ENCODE data around the gene PLA2G4E. TPM values are rescaled to one million over a fixed set of nuclear protein-coding genes. Genes with fewer than 3 reads are reported as not detected.

The PLA2G4E gene
- total and polyA plus RNA-seq, 2 experiments from 2014 or later = not detected

DNA sequence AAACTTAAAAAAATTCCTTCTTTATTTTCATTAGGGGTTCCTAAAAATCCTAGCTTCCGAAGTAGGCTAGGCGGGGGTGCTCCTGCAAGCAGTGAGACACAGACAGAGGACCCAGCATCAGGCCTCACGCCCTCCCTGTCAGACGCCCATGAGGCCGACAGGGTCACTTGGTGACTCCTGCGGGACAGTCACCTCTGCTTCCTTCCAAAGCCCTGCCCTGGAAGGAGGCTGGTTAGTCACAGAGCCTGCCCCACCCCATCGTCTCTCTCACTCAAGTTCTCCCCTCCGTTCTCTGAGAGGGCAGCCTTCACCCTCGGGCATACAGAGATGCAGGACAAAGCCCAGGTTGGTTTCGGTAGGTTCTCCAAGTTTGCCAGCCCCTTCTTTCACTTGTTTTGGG, 87.1 kb downstream of the PLA2G4E start (continued):
- no peak for TF ChIP-seq CREB1 (CRISPR knock-in tag; IDR thresholded peaks at IDR 0.05; ENCODE audit: low read depth)
- TF ChIP-seq, protein P1, sequence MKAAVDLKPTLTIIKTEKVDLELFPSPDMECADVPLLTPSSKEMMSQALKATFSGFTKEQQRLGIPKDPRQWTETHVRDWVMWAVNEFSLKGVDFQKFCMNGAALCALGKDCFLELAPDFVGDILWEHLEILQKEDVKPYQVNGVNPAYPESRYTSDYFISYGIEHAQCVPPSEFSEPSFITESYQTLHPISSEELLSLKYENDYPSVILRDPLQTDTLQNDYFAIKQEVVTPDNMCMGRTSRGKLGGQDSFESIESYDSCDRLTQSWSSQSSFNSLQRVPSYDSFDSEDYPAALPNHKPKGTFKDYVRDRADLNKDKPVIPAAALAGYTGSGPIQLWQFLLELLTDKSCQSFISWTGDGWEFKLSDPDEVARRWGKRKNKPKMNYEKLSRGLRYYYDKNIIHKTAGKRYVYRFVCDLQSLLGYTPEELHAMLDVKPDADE (IDR thresholded peaks at IDR 0.05) = no peak
- TF ChIP-seq STAT1 (IDR thresholded peaks at IDR 0.05; ENCODE audit: unreplicated experiment) = no peak
- no peak for TF ChIP-seq POLR2AphosphoS5 (IDR thresholded peaks at IDR 0.05; ENCODE audit: low read depth)

DNA sequence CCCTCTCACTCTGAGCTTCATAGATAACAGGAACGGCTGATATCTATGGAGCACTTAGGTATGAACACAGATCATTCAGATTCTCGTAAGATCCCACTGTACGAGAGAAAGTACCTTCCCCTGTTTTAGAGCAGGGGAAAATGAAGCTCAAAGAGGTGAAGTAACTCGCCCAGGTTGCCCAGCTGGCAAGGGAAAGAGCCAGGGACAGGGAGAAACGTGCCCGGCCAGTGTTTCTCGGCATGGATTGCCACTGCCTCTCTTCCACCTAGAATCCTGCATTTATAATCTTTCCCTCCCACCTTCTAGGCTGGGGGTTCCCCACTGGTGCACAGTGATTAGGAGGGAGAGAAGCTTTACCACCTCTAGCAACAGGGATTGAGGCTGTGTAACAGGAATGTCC, 87.5 kb downstream of the PLA2G4E start:
- peaks cover 43% of the 10 kb centered on the region for H3K4me1 Mint-ChIP-seq
- peak overlapping the region; percentile 74 for H3K27ac Mint-ChIP-seq

DNA sequence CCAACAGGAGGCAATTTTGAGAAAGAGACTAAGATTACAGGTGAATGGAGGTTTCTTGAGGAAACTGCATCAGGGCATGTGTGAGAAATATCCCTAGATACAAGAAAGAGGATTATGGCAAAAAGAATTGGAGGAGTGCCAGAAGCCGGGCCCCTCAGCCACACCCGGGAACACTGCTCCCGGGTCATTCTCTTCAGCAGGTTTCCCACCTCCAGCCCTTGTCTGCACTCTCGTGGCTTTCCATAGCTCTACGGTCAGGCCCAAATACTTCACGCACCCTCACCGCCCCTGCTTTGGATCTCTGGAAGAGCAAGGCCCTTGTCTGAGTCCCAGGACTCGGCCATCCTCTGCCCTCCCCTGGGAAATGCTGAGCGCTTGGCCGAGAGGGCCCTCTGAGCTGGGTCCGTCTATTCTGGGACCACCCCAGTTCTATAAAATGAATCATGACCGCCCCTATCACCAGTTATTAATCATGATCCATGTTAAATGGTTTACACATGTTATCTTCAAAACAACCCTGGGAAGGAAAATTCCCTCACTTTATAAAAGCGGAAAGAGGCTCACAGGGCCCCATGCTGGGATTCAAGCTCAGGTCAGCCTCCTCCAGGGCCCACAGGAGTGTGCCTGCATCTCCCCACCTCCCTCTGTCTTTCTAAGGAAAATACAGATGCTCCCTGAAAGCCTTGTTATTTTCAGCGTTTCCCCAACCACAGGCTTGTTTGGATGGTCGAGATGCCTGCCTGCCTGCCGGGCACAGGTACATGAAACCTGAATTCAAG, 88.1 kb downstream of the PLA2G4E start:
- Histone ChIP-seq H3F3A (replicated peaks; ENCODE audit: low read depth) (0 out of 2 replicates have a peak, but pooled peaks cover 4% of the 10 kb centered on the region), H3K4me3 (no peak overlapping the region), H3K27ac (ENCODE audit: low read depth) (0 out of 2 replicates have a peak overlapping the region, but pooled peaks have one; percentile 52), H3K27me3 (ENCODE audit: insufficient read depth) (no peaks in the 10 kb centered on the region), H3K4me2 (no peak overlapping the region), H3K9me2 (ENCODE audit: insufficient read depth) (no peaks in the 10 kb centered on the region), H3K4me1 (ENCODE audit: insufficient read depth) (peaks cover 18% of the 10 kb centered on the region), H4K20me1 (replicated peaks; ENCODE audit: insufficient read depth) (peaks cover 13% of the 10 kb centered on the region), H3K79me2 (replicated peaks; ENCODE audit: insufficient read depth) (peaks cover 9% of the 10 kb centered on the region; the same call in 1 of the 2 replicates), H3K36me3 (ENCODE audit: insufficient read depth) (0 out of 2 replicates have a peak, but pooled peaks cover 4% of the 10 kb centered on the region), H2AFZ (no peak overlapping the region)
- Mint-ChIP-seq H3K27ac (peak overlapping the region; percentile 74), H3K27me3 (ENCODE audit: insufficient read depth, low read depth, poor library complexity) (peaks cover 13% of the 10 kb centered on the region), H3K9me3 (no peaks in the 10 kb centered on the region; the same call in 2 of the 3 replicates), H3K36me3 (ENCODE audit: low read depth) (peaks cover 6% of the 10 kb centered on the region; the same call in 2 of the 3 replicates), H3K4me3 (no peak overlapping the region), H3K4me1 (peaks cover 43% of the 10 kb centered on the region)
- DNase-seq (ENCODE audit: low spot score) (peak; percentile 27), ATAC-seq (no peak; the same call in none of the 3 replicates)
- TF ChIP-seq, protein P2, sequence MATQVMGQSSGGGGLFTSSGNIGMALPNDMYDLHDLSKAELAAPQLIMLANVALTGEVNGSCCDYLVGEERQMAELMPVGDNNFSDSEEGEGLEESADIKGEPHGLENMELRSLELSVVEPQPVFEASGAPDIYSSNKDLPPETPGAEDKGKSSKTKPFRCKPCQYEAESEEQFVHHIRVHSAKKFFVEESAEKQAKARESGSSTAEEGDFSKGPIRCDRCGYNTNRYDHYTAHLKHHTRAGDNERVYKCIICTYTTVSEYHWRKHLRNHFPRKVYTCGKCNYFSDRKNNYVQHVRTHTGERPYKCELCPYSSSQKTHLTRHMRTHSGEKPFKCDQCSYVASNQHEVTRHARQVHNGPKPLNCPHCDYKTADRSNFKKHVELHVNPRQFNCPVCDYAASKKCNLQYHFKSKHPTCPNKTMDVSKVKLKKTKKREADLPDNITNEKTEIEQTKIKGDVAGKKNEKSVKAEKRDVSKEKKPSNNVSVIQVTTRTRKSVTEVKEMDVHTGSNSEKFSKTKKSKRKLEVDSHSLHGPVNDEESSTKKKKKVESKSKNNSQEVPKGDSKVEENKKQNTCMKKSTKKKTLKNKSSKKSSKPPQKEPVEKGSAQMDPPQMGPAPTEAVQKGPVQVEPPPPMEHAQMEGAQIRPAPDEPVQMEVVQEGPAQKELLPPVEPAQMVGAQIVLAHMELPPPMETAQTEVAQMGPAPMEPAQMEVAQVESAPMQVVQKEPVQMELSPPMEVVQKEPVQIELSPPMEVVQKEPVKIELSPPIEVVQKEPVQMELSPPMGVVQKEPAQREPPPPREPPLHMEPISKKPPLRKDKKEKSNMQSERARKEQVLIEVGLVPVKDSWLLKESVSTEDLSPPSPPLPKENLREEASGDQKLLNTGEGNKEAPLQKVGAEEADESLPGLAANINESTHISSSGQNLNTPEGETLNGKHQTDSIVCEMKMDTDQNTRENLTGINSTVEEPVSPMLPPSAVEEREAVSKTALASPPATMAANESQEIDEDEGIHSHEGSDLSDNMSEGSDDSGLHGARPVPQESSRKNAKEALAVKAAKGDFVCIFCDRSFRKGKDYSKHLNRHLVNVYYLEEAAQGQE (IDR thresholded peaks at IDR 0.05; ENCODE audit: unreplicated experiment) = no peak
- TF ChIP-seq, protein P1 (IDR thresholded peaks at IDR 0.05) = no peak
- TF ChIP-seq EZH2phosphoT487 (IDR thresholded peaks at IDR 0.05; ENCODE audit: unreplicated experiment) = no peak
- no peak for TF ChIP-seq ZNF114 (CRISPR knock-in tag; IDR thresholded peaks at IDR 0.05)
- TF ChIP-seq NANOG (IDR thresholded peaks at IDR 0.05; ENCODE audit: borderline replicate concordance) = no peak

More for the DNA sequence above, 87.5 kb downstream of the PLA2G4E start:
- Histone ChIP-seq H3K27ac (ENCODE audit: low read depth) (0 out of 2 replicates have a peak overlapping the region, but pooled peaks have one; percentile 52), H2AFZ (no peak overlapping the region), H4K20me1 (replicated peaks; ENCODE audit: insufficient read depth) (peaks cover 9% of the 10 kb centered on the region), H3K4me3 (no peak overlapping the region), H3K4me1 (ENCODE audit: insufficient read depth) (peaks cover 18% of the 10 kb centered on the region), H3K27me3 (ENCODE audit: insufficient read depth) (no peaks in the 10 kb centered on the region), H3F3A (replicated peaks; ENCODE audit: low read depth) (0 out of 2 replicates have a peak, but pooled peaks cover 4% of the 10 kb centered on the region), H3K36me3 (ENCODE audit: insufficient read depth) (0 out of 2 replicates have a peak, but pooled peaks cover 4% of the 10 kb centered on the region), H3K4me2 (no peak overlapping the region), H3K79me2 (replicated peaks; ENCODE audit: insufficient read depth) (peaks cover 4% of the 10 kb centered on the region; the same call in 1 of the 2 replicates), H3K9me2 (ENCODE audit: insufficient read depth) (no peaks in the 10 kb centered on the region)
- no peaks in the 10 kb centered on the region; the same call in 2 of the 3 replicates for H3K9me3 Mint-ChIP-seq
- DNase-seq (ENCODE audit: low spot score) (no peak), ATAC-seq (no peak)
- peaks cover 12% of the 10 kb centered on the region for H3K27me3 Mint-ChIP-seq (ENCODE audit: insufficient read depth, low read depth, poor library complexity)
- TF ChIP-seq JUNB (IDR thresholded peaks at IDR 0.05; ENCODE audit: unreplicated experiment) = no peak
- H3K36me3 Mint-ChIP-seq (ENCODE audit: low read depth) = peaks cover 6% of the 10 kb centered on the region; the same call in 2 of the 3 replicates
- H3K4me3 Mint-ChIP-seq = no peak overlapping the region
